ENCODE measurements around the gene NSUN2.
"Not testable (repeated sequence)": the region's sequence is repeated elsewhere in the genome, so short reads cannot be mapped to it uniquely, and the experiment has no call there.

The NSUN2 gene

DNA sequence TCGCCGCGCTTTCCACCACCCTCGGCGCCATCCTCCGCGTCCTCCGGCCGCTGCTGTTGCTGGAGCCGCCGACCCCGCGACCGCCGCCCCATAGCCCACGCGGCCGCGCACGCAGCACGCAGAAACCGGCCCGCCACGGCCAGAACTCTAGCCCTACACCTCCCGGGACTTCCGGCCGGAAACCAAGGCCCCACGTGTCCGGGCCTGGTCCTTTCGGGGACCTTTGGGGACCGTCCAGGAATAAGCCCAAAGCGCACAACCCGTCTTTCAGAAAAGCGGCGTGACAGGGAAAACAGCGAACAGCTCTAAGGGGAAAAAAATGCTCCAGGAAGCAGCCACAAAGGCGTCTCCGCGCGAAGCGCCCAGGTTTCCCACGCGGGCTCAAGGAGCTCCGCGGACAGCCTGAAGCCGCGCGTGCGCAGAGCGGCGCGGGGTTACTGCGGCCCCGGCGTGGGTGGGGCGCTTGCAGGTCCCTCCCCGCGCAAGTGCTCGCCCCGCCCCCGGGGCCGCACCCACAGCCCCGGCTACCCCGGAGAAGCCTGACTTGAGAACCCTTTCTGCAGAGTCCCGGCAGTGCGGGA is at the start of gene NSUN2, which contains the start of gene SRD5A1:
NSUN2 (minus strand) TSS at position 157 of the 581 bp plus-strand sequence; CDS start at position 92, 65 bp downstream.
SRD5A1 (plus strand) TSS at position 553 of the 581 bp plus-strand sequence. CDS start 137 bp downstream, outside the sequence.
- DNase-seq (ENCODE audit: low read depth in 2 of 2), result peak; percentile 82 to 89

DNA sequence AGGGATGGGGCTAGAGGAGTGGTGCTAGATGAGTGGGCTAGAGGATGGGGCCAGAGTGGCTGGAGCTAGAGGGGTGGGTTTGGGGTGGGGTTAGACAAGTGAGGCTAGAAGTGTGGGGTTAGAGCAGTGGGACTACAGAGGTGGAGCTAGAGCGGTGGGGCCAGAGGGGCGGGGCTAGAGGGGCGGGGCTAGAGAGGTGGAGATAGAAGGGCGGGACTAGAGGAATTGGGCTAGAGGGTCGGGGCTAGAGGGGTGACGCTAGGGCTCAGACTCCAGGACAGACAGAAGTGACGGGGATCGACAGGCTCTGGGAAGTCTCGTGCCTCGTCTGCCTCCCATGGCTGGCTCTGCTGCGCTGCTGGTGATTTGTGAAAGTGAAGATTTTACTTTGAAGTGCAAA is 49.4 kb upstream of the NSUN2 start:
- DNase-seq (ENCODE audit: low read depth in 2 of 2), result no peak

DNA sequence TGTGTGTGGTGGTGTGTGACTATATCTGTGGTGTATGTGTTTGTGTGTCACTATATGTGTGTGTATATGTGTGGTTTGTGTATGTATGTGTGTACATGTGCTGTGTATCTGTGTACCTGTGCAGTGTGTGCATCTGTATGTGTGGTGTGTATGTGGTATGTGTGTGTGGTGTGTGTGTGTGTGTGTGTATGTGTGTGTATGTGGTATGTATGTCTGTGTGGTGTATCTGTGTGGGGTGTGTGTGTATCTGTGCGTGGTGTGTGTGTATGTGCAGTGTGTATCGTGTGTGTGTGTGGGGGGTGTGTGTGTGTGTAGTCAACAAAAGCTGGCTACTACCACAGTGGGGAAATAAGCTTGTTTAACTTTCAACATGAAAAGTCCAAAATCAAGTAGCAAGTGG is 48.8 kb upstream of the NSUN2 start:
- DNase-seq (ENCODE audit: low read depth in 2 of 2), result no peak

DNA sequence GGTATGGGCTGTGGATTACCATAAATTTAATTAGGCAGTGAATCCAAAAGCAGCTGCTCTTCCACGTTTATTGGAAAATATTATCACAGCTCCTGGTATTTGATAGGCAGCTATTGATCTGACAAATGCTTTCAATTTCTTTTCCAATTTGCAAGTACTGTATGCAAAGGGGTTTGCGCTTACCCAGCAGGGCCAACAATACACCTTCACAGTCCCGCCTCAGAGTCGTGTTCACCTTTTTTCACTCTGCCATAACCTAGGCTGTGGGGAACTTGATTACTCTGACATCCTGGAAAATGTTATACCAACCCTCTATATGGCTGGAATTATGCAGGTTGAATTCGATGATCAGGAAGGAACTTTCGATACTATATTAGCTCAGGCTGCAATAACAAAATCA is 48.1 kb upstream of the NSUN2 start:
- DNase-seq (ENCODE audit: low read depth in 2 of 2), result no peak

DNA sequence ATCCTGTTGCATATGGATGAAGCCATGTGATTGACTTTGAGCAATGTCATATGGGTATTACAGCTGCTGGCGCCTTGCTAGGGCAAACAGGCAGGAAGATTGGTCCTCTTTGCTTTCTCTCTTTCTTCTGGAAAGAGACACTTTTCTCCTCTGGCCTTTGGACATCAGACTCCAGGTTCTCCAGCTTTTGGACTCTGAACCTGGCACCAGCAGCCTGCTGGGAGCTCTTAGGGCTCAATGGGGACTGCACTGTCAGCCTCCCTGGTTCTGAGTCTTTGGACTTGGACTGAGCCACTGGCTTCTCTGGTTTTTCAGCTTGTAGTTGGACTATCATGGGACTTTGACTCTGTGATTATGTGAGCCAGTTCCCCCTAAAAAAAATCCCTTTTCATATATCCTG is 45.5 kb upstream of the NSUN2 start:
- DNase-seq (ENCODE audit: low read depth in 2 of 2), result no peak

DNA sequence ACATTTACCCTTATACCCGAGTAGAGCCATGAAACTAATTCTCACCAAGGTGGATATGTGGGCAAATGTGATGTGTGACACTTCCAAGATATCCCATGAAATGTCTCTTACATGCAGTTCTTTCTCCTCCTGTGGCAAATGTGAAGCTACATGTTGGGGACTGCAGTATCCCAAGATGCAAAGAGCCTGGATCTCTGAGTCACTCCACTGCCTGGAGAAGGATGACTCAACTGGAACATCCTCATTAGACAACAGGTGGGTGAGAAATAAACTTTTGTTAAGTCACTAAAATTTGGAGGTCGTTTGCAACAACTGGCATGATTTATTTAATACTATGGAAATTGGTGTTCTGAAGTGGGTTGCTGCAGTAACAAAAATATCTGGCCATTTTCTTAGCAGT is 43.9 kb upstream of the NSUN2 start:
- DNase-seq (ENCODE audit: low read depth in 2 of 2), result no peak

DNA sequence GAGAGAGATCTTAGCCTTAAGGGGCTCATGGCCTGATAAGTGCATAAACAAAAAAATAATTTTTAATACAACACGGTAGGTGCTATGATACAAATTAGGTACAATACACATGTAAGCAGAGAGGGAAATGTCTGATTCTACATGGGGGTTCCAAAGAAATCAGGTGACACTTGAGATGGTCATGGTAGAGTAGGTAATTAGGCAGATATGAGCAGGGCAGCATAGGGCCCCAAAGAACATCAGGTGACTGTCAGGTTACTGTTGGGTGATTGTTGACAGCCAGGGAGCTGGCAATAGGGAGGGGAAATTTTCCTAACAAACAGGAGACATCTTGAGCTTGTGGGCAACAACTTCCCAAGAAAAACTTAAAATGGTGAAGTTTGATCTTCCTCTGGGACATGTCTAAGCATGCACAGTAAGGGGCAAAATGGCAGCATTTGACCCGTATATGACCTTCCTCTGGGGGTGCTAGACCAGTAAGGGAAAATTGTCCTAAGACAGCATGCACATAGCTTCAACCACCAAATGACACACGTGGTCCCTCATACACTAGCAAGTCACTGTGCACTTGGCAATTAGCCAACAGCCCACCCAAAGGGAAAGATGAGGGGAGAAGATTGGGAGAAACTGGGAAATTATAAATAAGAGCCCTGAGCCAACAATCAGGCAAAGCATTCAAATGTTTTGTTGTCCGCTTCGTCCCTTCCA is 43.1 kb upstream of the NSUN2 start:
- no peak for DNase-seq (ENCODE audit: low read depth in 2 of 2)

DNA sequence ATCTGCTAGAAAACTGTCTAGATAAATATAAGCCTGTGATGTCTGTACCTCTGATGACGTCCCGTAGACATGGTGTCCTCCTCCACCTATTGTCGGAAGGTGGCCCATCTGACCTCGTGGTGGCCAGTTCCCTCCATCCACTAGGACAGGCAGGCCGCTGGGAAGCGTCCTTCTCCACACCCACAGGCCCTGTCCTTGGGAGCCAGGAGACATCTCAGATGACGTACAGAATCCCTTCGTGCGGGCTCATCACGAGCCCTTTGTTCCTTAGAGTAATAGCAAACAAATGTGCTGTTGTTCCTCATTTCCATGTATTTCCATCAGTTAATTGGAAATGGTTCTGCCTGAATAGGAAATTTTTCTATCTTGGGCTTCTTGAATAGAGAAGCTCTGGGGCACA is 42.0 kb upstream of the NSUN2 start:
- DNase-seq (ENCODE audit: low read depth in 2 of 2), result no peak

DNA sequence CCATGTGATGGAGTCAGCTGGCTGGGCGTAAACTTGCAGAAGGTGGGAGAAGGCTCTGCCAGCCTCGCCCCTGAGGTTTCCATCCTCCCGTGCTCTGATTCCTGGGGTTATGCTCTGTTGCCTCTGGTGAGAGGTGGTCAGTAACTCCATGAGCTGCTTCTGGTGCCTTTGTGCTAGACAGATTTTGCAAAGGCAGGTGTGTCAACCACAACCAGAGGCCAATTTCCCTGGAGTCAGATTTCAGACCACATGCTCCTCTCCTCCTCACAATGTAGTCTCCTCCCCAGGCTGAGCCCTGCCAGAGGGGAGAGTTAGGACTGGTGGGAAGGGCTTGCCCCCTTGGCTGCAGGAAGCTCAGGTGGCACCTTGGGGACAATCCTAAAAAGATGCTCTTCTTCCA is 41.6 kb upstream of the NSUN2 start:
- no peak for DNase-seq (ENCODE audit: low read depth in 2 of 2)

DNA sequence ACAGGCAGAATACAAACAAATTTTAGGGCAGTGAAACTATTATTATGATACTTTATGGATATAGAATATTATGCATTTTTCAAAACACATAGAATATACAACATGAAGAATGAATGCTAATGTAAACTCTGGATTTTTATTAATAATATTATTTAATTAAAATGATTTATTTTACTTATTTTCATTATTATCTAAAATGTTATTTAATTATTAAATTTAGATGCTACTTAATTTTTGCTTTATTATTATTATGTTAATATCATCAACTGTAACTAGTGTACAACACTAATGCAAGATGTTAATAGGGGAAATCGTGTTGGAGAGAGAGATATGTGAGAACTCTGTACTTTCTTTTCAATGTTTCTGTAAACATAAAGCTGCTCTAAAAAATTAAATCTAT is 41.1 kb upstream of the NSUN2 start:
- no peak for DNase-seq (ENCODE audit: low read depth in 2 of 2)

DNA sequence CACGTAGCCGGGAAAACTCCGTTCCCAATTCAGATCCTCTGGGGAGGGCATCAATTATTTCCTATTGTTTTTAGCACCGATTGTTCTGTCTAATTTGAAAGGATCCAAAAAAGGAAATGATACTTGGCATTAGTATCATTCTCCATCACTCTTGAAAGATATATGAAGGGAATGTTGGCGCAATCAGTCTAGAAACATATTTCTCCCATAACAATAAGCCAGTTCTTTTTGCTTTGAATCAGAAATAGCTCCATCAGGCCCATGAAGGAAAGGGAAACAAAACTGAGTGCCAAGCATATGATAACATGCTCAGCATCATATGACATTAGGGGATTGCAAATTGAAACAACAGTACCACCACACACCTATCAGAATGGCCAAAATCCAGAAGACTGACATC is 40.2 kb upstream of the NSUN2 start:
- DNase-seq (ENCODE audit: low read depth in 2 of 2), result no peak

DNA sequence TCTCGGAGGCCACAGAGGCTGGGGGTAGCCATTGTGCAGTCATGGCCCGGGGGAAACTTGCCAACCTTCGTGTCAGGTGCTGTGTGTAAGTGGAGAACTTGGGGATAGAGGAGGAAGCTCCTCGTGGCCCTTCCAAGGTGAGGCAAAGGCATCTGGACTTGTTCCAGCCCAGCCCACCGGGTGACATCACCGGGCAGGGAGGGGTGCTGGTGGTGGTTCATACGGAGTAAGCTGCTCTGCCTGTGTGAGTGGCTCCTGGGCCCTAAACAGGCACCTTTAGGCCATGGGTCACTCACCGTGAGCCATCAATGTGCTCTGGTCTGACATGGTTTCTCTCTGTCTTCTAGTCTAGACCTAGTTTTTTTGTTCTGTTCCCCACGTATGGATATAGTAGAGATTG is 35.9 kb upstream of the NSUN2 start:
- not testable (repeated sequence) for DNase-seq (ENCODE audit: low read depth in 2 of 2)

DNA sequence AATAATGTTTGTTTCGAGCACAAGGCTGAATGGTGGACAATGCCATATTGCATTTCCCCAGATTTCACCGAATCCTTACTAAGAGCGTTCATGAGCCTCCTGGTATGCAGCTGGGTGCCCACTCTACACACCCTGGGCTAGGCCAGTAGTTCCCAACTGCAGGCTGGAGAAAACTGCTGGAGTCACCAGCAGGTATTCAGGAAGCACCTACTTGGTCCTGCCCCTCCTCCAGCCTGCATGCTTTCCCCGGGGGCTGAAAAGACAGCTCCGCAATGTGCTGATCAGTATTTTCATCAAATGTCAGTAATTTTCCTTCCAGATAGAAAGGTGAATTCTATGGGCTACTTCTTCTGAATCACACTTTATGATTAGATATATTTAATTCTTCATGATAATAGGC is 34.8 kb upstream of the NSUN2 start:
- DNase-seq (ENCODE audit: low read depth in 2 of 2), result no peak

DNA sequence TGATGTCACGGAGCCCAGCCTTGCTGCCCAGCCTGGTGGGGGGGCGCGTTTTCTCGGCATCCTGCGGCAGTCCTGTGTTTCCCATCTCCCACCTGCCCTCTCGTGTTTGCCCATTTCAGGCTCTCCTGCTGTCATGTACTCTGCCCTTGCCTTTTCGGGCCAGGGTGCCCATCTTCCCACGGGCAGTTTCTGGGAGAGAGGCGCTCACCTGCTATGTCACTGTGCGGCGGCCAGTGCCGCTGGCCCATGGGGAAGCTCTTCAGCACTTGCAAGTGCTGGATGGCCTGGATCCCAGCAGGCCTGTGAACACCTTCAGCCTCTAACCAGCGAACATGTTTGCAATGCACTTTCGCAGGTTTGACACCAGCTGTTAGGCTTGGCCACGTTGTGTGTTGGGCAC is 33.9 kb upstream of the NSUN2 start:
- DNase-seq (ENCODE audit: low read depth in 2 of 2), result no peak

DNA sequence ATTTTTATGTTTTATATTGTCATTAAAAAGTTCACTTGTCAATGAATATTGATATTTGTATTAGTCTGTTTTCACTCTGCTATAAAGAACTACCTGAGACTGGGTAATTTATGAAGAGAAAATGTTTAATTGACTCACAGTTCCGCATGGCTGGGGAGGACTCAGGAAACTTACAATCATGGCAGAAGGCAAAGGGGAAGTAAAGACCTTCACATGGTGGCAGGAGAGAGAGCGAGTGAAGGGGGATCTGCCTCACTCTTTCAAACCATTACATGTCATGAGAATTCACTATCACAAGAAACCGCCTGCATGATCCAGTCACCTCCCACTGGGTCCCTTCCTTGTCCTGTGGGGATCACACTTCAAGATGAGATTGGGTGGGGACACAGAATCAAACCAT is 27.8 kb upstream of the NSUN2 start:
- no peak for DNase-seq (ENCODE audit: low read depth in 2 of 2)

DNA sequence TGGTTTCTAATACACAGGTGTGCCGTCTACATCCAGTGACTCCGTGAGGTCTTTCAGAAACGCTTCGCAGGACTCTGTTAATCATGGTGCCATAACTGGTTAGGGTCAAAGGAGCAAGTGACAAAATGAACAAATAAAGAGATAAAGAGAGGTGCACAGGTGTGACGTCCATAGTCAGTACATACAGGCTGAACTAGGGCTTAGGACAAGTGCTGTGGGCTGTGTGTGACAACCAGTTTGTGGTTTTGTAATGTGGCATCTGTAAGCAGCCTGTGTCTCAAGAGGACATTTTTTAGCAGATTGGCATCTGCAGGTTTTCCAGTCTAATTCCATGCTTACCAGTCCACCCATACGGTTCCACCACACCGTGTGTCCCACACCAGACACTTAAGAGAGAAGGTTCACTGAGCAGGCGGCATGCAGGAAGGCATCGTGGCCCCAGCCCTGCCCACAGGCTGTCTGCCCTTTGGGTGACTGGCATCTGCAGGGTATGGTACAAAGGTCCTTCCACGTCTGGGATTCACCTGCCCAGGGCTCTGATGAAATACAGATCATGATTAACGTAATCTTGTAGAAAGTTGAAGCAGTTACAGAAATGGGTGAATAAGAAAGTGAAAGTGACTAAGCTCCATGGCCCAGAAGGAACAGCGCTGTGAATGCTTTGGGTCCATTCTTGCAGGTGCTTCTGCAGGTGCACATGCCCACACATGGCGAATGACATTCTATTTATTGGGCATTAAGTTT is 27.3 kb upstream of the NSUN2 start:
- DNase-seq (ENCODE audit: low read depth in 2 of 2), result no peak

DNA sequence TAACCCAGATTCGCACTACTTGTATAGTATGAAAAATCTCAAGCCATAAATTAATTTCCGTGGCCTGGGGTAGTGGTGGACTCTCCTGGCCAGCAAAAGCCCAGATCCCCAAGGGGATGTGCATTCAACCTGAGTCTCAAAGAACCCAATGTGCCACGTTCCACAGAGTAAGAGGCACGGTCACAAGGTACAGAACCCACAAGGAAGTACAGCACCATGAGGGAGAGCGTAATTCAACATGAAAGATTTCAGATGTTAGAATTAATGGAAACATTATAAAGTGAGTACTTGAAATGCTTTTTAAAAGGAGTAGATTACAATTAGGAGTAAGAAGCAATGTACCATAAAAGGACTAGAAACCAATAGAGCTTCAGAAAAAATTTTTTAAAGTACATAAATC is 23.8 kb upstream of the NSUN2 start:
- no peak for DNase-seq (ENCODE audit: low read depth in 2 of 2)

DNA sequence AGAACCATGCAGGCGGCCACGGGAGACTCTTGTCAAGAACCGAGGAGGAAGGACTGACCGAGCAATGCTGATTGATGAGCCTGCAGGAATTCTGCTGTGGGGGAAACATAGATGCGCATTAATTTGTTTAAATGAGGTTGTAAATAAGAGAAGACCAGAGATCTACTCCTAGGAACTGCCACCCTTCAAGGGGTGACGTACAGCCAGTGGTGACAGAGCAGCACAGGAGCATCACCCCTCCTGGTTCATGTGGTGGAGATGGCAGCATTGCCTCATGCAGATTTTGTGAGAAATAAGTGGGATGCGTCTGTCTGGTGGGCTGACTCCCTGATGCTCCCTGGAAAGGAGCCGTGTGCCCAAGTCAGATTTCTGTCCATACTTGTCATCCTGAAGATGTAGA is 22.6 kb upstream of the NSUN2 start:
- no peak for DNase-seq (ENCODE audit: low read depth in 2 of 2)

DNA sequence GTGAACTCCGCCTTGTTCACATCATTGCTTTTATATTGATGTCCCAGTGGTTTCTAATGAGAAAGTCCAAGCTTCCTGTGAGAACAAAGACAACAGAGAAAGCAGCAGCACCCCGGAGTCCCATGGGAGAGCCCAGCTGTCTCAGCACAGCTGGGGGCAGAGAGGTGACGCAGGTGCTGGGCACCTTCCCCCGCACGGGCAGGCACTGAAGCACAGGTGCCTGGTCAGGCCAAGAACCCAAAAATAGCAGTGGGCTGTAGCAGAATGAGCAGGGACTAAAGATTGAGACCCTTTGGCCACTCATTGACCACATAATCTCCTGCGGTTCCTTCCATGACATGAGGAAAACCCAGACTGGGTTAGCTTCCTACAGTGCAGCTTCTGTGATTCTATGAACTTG is 19.2 kb upstream of the NSUN2 start:
- DNase-seq (ENCODE audit: low read depth in 2 of 2), result no peak

DNA sequence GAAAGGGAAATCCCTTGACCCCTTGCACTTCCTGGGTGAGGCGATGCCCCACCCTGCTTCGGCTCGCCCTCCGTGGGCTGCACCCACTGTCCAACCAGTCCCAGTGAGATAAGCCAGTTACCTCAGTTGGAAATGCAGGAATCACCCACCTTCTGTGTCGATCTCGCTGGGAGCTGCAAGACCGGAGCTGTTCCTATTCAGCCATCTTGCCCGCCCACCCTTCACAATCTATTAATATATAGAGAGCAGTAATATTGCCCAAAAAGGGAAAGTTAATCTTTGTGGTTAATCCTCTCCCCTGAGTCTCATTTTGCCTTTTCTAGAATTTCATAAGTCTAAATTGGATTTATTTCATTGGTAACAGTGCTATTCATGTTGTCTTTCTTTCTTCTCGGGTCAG is 16.8 kb upstream of the NSUN2 start:
- DNase-seq (ENCODE audit: low read depth in 2 of 2), result no peak

DNA sequence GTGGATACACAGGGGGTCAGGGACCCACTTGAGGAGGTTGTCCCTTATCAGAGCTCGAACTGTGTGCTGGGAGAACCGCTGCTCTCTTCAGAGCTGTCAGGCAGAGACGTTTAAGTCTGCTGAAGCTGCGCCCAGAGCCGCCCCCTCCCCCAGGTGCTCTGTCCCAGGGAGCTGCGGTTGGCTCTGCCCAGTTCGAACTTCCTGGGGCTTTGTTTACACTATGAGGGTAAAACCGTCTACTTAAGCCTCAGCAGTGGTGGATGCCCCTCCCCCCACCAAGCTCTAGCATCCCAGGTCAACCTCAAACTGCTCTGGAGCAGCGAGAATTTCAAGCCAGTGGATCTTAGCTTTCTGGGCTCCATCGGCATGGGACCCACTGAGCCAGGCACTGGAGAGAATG is 16.3 kb upstream of the NSUN2 start:
- no peak for DNase-seq (ENCODE audit: low read depth in 2 of 2)

DNA sequence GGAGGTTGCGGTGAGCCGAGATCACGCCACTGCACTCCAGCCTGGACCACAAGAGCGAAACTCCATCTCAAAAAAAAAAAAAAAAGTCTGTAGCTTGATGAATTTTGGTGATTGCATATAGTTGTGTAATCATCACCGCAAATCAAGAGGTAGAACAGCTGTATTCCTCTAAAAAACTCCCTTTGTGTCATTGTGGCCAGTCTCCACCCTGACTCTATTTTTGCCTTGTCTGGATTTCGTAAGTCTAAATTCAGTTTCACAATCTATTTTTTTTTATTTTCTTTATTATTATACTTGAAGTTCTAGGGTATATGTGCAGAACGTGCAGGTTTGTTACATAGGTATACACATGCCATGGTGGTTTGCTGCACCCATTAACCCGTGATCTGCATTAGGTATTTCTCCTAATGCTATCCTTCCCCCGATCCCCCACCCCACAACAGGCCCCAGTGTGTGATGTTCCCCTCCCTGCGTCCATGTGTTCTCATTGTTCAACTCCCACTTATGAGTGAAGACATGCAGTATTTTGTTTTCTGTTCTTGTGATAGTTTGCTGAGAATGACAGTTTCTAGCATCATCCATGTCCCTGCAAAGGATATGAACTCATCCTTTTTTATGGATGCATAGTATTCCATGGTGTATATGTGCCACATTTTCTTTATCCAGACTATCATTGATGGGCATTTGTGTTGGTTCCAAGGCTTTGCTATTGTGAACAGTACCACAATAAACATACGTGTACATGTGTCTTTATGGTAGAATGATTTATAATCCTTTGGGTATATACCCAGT is 12.9 kb upstream of the NSUN2 start:
- DNase-seq (ENCODE audit: low read depth in 2 of 2), result not testable (repeated sequence)

Data from stimulated activated CD4-positive, alpha-beta T cell treated with anti-CD3 and anti-CD28 coated beads, Interleukin-1b, Interleukin-23, amount 100 ng/mL, for 1 hour (primary cell).